Islet precursor cell (in vitro differentiated cells): ENCODE results near the gene ACAD11.
"Not testable (repeated sequence)": the region's sequence is repeated elsewhere in the genome, so short reads cannot be mapped to it uniquely, and the experiment has no call there.

Experiments
- DNase-seq: peaks from one replicate; pipeline ENCODE4 v3.0.0-alpha.2; 2018

Gene ACAD11

GRCh38 chr3:132598181-132598580, 61.4 kb downstream of the ACAD11 start:
- no peak for DNase-seq

GRCh38 chr3:132597660-132598059, 61.9 kb downstream of the ACAD11 start:
- no peak for DNase-seq

DNA sequence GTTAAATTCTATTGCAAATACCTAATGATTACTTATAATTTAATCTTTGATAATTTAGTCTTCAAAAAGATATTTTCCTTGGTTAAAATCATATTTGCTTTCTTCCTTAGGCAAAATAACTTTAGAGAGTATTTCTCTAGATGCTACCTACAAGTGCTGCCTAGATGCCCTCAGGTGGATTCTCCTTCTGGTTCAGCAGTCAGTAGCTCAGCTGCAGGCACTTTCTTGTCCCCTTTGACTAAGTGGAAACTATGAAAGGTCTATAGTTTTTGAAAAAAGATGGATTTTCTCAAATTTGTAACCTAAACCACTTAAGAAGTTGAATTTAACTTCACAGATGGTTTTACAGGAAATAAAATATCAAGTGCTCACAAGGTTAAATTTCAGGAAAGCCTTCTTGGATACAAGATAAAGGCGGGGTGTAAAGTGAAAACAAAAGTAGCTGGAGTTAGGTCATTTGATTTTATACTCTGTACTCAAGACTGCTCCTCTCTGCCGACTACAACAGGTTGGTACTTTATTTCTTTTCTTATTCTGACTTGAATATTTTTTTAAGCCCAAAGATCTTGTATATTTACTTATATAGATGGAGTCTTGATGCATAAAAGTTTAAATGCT, 62.7 kb downstream of the ACAD11 start, which contains the start of gene ACKR4:
TSS of gene ACKR4 (plus strand) at position 455 of the 618 bp plus-strand sequence. CDS start 3,128 bp downstream, outside the sequence.
- no peak for DNase-seq

- DNase-seq = no peak
Measured at GRCh38 chr3:132596326-132596725, 63.3 kb downstream of the ACAD11 start.

GRCh38 chr3:132595014-132595413, 64.6 kb downstream of the ACAD11 start:
- peak; percentile 79 for DNase-seq

- DNase-seq = no peak
Measured at GRCh38 chr3:132594498-132594897, 65.1 kb downstream of the ACAD11 start.

DNA sequence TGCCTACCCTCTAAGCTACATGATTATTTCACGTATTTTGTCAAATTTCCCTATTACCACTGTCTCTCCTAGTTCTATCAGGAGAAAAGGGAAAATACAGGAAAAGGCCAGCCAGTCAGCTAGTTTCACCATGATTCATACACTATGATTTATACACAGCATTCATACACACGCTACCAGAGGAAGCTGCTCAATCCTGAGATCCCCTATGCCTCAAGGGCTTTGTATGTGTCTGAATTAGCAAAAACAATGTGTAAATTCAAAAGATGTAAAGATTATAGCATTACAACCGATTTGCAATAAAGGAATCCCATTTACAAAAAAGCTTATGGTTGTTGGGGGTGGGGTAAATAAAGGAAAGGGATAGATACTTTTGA, 65.7 kb downstream of the ACAD11 start:
- DNase-seq = no peak

DNA sequence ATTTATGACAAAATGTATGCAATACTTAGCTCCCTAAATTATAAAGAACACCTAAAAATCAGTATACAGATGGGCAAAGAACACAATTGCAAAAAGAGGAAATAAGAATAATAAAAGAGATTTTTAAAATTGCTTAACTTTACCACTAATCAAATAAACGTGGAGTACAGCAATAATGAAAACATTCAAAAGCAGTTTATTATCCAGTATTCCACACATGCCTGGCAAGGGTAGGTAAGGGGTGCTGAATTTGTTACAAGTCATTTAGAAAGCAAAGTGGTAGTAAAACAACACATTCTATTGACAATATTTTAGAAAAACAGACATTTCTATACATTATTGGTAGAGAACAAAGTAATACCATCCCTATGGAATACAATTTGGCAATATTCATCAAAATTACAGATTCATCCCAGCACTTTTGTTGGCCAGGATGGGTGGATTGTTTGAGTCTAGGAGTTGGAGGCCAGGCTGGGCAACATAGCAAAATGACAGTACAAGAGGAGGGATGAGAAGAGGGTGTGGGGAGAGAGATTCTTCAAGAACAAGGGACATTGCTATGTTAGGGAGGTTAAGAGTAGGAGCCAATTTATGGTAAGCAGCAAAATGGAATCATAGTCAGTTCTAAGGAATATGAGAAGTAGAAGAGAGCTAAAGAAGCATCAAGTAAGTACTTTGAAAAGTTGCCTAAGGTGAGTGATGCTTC, 66.2 kb downstream of the ACAD11 start:
- no peak for DNase-seq

DNA sequence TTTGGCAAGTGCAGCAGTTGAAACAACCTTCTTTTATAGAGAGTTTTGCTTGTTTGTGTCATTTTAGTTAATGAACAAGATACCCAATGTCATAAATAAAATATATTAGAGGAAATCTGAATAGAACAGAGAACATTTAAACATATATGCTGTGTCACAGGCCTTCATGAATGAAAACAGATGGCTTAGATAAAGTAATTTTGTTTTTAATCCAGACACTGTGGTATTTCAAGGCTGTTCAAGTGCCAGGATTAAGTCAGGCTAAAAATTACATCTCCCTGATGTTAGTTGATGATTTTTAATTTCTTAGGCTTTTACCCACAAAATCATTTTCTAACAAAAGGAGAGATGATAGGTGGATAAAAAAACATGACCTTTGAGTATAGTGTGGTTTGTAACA, 67.4 kb downstream of the ACAD11 start:
- no peak for DNase-seq

- no peak for DNase-seq
Measured at GRCh38 chr3:132587401-132587800, 72.2 kb downstream of the ACAD11 start.

GRCh38 chr3:132573797-132574211, 85.8 kb downstream of the ACAD11 start:
- DNase-seq = no peak

DNA sequence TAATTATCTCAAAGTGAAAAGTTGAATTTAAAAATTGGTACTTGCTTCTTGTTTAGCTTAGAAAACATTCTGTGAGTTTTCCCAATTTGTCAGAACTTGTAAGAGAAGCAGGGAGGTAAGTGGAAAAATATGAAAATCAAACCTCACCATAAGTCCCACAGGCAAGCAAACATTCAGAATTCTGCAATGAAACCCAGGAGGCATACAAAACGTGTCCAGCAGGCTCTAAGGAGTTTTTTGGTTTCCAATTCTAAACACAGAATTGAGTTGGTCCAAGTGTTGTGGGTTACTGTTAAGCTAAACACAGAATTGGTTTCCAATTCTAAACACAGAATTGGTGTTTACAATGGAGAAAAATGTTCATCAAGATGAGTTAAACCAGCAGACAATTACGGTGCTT, 89.6 kb downstream of the ACAD11 start:
- DNase-seq = no peak

- no peak for DNase-seq
Measured at GRCh38 chr3:132569580-132569979, 90.0 kb downstream of the ACAD11 start.

DNA sequence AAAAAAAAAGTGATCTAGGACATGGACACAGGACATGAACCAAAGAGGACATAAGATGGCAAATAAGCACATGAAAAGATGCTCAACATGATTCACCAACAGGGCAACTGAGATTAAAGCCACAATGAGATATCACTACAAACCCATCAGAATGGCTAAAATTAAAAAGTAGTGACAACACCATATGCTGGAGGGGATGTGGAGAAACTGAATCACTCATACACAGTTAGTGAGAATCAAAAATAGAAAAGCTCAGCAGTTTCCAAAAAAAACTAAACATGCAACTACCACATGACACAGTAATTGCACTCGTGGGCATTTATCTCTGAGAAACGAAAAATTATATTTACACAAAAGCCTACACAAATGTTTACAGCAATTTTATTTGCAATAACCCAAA, 90.5 kb downstream of the ACAD11 start:
- DNase-seq = no peak

GRCh38 chr3:132568422-132568821, 91.2 kb downstream of the ACAD11 start:
- no peak for DNase-seq

- DNase-seq = no peak
Measured at GRCh38 chr3:132564070-132564465, 95.5 kb downstream of the ACAD11 start.

DNA sequence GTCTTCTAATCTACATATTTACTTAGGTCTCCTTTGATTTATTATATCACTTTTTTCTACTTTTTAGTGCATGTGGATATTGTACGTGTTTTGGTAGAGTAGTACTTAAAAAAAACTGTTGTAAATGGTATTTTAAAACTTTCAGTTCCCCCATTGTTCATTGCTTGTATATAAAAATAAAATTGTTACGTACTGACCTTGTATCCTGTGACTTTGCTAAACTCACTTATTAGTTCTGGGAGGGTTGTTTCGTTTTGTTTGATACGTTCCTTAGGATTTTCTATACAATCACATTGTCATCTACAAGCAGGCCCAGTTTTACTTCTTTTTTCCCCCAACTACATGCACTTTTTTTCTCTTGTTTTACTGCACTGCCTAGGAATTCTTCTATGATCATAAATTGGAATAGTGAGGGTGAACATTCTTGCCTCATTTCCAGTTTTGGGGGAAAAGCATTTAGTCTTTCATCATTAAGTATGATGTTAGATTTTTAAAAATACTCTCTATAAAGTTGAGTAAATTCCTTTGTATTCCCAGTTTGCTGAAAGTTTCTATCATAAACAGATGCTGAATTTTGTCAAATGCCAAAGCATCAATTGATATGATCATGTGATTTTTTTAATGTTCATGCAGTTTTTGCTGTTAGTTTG, 96.1 kb downstream of the ACAD11 start:
- DNase-seq = no peak

DNA sequence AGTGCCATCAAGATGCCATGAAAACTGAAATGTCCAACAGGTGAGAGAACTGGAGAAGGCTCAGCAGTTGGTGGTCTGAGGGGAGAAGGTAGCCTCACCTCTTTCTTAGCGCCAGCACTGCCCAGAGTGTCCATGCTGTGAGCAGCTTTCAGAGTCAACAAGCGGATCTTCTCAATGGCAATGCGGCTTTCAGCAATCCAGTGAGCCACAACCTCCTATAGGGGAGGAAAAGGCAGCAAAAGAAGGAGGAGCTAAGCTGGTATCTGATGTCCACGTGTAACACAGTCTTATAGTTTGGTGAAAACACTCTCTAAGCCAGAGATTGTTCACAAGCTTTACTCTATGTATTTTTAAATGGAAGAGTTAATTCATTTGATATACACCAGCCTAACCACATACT, 98.6 kb downstream of the ACAD11 start:
- no peak for DNase-seq

DNA sequence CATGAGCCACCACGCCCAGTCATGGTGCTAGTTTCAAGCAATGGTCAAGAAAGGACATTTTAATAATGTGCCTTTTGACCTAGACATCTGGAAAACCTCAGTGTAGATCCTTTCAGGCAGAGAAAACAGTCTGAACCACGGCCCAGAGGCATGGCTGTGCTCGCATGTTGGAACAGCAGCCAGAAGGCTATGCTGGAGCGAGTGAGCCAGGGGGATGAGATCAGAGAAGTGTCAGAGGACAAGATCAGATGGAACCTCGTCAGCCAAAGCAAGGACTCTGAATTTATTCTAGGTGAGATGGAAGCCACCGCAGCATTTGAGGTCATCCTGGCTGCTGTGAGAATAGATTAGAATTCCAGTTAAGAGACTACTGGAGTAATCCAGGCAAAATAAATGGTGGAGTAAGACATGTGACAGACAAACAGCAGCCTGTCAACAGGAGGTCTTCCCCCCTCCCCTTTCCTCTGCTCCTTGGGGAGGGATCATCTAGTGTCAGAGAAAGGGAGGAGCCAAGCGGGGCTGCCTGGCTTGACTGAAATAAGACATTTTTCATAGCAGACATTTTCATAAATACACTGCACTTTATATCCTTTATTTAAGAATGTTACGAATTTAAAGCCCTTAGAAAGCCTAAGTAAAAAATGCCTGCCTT, 103.0 kb downstream of the ACAD11 start:
- DNase-seq = no peak

DNA sequence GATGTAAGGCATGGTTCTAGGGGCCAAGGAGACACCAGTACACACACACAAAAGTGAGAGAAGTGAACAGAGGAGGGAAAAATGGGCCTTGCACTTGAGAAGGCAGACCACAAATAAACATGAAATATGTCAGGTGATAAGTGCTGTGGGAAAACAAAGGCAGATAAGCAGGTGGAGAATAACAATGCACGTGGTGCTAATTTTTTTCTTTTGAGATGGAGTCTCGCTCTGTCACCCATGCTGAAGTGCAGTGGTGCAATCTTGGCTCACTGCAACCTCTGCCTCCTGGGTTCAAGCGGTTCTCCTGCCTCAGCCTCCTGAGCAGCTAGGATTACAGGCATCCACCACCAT, 103.6 kb downstream of the ACAD11 start:
- DNase-seq = not testable (repeated sequence)

DNA sequence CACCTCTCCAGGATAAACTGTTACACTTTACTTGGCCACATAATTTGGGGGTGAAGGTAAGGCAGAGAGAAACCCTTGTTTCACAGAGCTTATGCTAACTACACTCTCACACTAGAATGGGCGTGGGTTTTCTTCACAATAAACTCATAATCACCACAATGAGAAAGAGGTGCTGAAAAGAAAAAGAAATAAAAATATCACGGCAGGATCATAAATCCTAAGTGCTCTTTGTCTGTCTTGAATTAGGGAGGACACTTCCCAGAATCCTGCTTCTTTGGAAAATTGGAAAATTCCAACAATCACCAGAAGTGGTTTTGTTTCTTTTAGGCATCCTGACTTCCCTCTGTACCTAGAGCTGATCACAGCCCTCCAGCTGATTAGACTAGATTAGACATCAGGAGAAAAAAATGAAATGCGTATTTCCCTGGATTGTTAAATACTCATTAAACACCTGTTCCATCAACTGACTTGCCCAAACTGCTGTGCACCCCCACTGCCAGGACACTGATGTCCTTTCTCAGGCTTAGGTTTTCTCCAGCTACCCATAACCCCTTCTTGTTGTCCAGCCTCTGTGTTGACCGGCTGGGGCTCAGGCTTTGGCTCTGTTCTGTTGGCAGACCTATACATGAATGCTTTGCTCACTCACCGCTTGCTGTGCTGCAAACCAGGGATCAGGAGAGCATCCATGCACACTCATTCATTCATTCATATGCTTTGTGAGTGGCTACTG, 104.1 kb downstream of the ACAD11 start:
- no peak for DNase-seq

DNA sequence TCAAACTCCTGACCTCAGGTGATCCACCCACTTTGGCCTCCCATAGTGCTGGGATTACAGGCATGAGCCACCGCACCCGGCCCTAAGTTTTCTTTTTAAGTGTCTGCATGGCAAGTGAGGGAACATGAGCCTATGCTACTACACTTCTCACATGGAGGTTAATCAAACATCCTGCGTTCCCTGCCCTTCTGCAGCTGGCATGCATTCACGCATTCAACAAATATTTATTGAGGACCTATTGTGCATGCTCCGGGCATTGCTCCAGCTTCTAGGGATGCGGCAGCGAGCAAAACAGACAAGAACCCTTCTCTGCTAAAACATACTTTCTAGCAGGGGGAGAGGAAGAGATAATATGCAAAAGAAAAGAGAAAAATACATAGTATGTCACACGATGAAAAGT, 105.2 kb downstream of the ACAD11 start:
- no peak for DNase-seq

- no peak for DNase-seq
Measured at GRCh38 chr3:132553826-132554225, 105.8 kb downstream of the ACAD11 start.
